ENCODE results near the gene VAV2. TPM values are rescaled to one million over a fixed set of nuclear protein-coding genes. Genes with fewer than 3 reads are reported as not detected.

The VAV2 gene
- polyA plus RNA-seq, 2 of the 4 experiments (the other 2 are of a cell fraction): 9.8 to 21.4 TPM

GRCh38 chr9:133836001-133836758 is 155.9 kb downstream of the VAV2 start:
- no peak overlapping the region for H3K4me2 ChIP-seq
- CTCF ChIA-PET: interaction anchor here (1.0 kb wide), 2 partner anchors 33 to 158 kb away, joined by 3 read pairs; no protein-coding TSS in a partner anchor
- FAIRE-seq: no peak

GRCh38 chr9:133835262-133835901 is 156.7 kb downstream of the VAV2 start:
- H3K27ac ChIP-seq: no peak overlapping the region
- 91% methylated on average over 15 of the region's 22 CpGs for WGBS (ENCODE audit: missing lambda C conversion rate)
- DNase-seq (ENCODE audit: low read depth in 1 of 2, low spot score in 1 of 2) (no peak), FAIRE-seq (no peak), ATAC-seq (no peak)
- TF ChIP-seq EHF (CRISPR knock-in tag; IDR thresholded peaks at IDR 0.05): no peak
- TF ChIP-seq FOXS1 (CRISPR knock-in tag; IDR thresholded peaks at IDR 0.05): no peak
- TF ChIP-seq MAFK (IDR thresholded peaks at IDR 0.05; ENCODE audit: partially characterized antibody): no peak
- no peak for TF ChIP-seq HOXB13 (CRISPR knock-in tag; IDR thresholded peaks at IDR 0.05; ENCODE audit: low read depth)
- TF ChIP-seq FOSL2 (IDR thresholded peaks at IDR 0.05): no peak
- TF ChIP-seq FOSL2 (CRISPR knock-in tag; IDR thresholded peaks at IDR 0.05): no peak
- TF ChIP-seq PHF8 (IDR thresholded peaks at IDR 0.05; ENCODE audit: borderline replicate concordance, low read depth): no peak
- TF ChIP-seq ZFP36 (IDR thresholded peaks at IDR 0.05; ENCODE audit: borderline replicate concordance, partially characterized antibody): no peak
- no peak for TF ChIP-seq ATOH8 (CRISPR knock-in tag; IDR thresholded peaks at IDR 0.05; ENCODE audit: low read depth)
- TF ChIP-seq POLR2A (IDR thresholded peaks at IDR 0.05; ENCODE audit: low read length): no peak
- TF ChIP-seq PBX3 (IDR thresholded peaks at IDR 0.05): no peak
- no peak for TF ChIP-seq JUNB (IDR thresholded peaks at IDR 0.05)
- ChIA-PET POLR2A (no interaction called here), CTCF (interaction anchor here (1.0 kb wide), 2 partner anchors 32 to 158 kb away, joined by 3 read pairs; no protein-coding TSS in a partner anchor)
- no peak overlapping the region for H3K4me2 ChIP-seq
- no peak overlapping the region for H3K4me3 ChIP-seq
- no peaks in the 10 kb centered on the region for H3K9me3 ChIP-seq
- H3K4me1 ChIP-seq: 0 out of 3 replicates have a peak, but pooled peaks cover 5% of the 10 kb centered on the region

More at GRCh38 chr9:133836001-133836758, 155.9 kb downstream of the VAV2 start:
- ATAC-seq (no peak), DNase-seq (ENCODE audit: low read depth in 1 of 2, low spot score in 1 of 2) (no peak)
- no peak overlapping the region for H3K27ac ChIP-seq
- no peak overlapping the region for H3K4me3 ChIP-seq
- H3K4me1 ChIP-seq: 0 out of 3 replicates have a peak, but pooled peaks cover 5% of the 10 kb centered on the region
- H3K9me3 ChIP-seq: no peaks in the 10 kb centered on the region
- POLR2A ChIA-PET: no interaction called here
- 90% methylated on average over 11 of the region's 17 CpGs for WGBS (ENCODE audit: missing lambda C conversion rate)
- TF ChIP-seq EHF (CRISPR knock-in tag; IDR thresholded peaks at IDR 0.05) (no peak), ZC3H11A (IDR thresholded peaks at IDR 0.05) (no peak), ESRRA (IDR thresholded peaks at IDR 0.05; ENCODE audit: borderline replicate concordance, low read length) (no peak), ZFP36 (IDR thresholded peaks at IDR 0.05; ENCODE audit: borderline replicate concordance, partially characterized antibody) (no peak), PHF8 (IDR thresholded peaks at IDR 0.05; ENCODE audit: borderline replicate concordance, low read depth) (no peak), SMC3 (IDR thresholded peaks at IDR 0.05) (no peak), ZNF302 (CRISPR knock-in tag; IDR thresholded peaks at IDR 0.05) (no peak), FOSB (CRISPR knock-in tag; IDR thresholded peaks at IDR 0.05) (no peak), HDAC2 (IDR thresholded peaks at IDR 0.05) (no peak), KDM1A (IDR thresholded peaks at IDR 0.05; ENCODE audit: low read depth) (no peak), CHD2 (IDR thresholded peaks at IDR 0.05; ENCODE audit: low read length, partially characterized antibody) (no peak), GATA3 (IDR thresholded peaks at IDR 0.05; ENCODE audit: borderline replicate concordance) (no peak), EHMT2 (IDR thresholded peaks at IDR 0.05; ENCODE audit: low read depth) (no peak), POLR2AphosphoS2 (conservative IDR thresholded peaks at IDR 0.05; ENCODE audit: low read length) (no peak), EP300 (IDR thresholded peaks at IDR 0.05) (no peak)

All from A549 (cell line).